ENCODE data around the gene ZNF536. TPM values are rescaled to one million over a fixed set of nuclear protein-coding genes. Genes with fewer than 3 reads are reported as not detected.

Gene ZNF536
- total RNA-seq, 4 donors from 2014 or later = 4.3 to 7.6 (median 5.5) TPM

GRCh38 chr19:30520735-30521479, 148.7 kb downstream of the ZNF536 start:
- no peaks in the 10 kb centered on the region for H3K4me1 ChIP-seq
- H3K27ac ChIP-seq = no peak overlapping the region
- H3K9me3 ChIP-seq = no peaks in the 10 kb centered on the region
- no peak overlapping the region for H3K4me3 ChIP-seq
- TF ChIP-seq POLR2AphosphoS5 (IDR thresholded peaks at IDR 0.05) (no peak), POLR2A (IDR thresholded peaks at IDR 0.05) (no peak), EP300 (IDR thresholded peaks at IDR 0.05) (no peak)
- no peaks in the 10 kb centered on the region for H3K36me3 ChIP-seq
- H3K27me3 ChIP-seq = peaks cover 11% of the 10 kb centered on the region
- no peak for ATAC-seq
- WGBS, 2 donors (ENCODE audit: low coverage in 1 of 2) = 80% methylated on average over 1 of the region's 9 CpGs; no CpG with 5 or more reads in 1 of the 2 donors

GRCh38 chr19:30521937-30522336, 149.8 kb downstream of the ZNF536 start:
- no peak overlapping the region for H3K27ac ChIP-seq
- peaks cover 11% of the 10 kb centered on the region for H3K27me3 ChIP-seq
- no peaks in the 10 kb centered on the region for H3K36me3 ChIP-seq
- ATAC-seq = no peak
- H3K9me3 ChIP-seq = no peaks in the 10 kb centered on the region
- H3K4me1 ChIP-seq = no peaks in the 10 kb centered on the region
- H3K4me3 ChIP-seq = no peak overlapping the region
- TF ChIP-seq, protein P1, sequence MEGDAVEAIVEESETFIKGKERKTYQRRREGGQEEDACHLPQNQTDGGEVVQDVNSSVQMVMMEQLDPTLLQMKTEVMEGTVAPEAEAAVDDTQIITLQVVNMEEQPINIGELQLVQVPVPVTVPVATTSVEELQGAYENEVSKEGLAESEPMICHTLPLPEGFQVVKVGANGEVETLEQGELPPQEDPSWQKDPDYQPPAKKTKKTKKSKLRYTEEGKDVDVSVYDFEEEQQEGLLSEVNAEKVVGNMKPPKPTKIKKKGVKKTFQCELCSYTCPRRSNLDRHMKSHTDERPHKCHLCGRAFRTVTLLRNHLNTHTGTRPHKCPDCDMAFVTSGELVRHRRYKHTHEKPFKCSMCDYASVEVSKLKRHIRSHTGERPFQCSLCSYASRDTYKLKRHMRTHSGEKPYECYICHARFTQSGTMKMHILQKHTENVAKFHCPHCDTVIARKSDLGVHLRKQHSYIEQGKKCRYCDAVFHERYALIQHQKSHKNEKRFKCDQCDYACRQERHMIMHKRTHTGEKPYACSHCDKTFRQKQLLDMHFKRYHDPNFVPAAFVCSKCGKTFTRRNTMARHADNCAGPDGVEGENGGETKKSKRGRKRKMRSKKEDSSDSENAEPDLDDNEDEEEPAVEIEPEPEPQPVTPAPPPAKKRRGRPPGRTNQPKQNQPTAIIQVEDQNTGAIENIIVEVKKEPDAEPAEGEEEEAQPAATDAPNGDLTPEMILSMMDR (IDR thresholded peaks at IDR 0.05) = no peak
- TF ChIP-seq POLR2AphosphoS5 (IDR thresholded peaks at IDR 0.05) = no peak
- no peak for TF ChIP-seq POLR2A (IDR thresholded peaks at IDR 0.05)
- no peak for TF ChIP-seq EP300 (IDR thresholded peaks at IDR 0.05)
- 70% methylated on average over 3 of the region's 3 CpGs; no CpG with 5 or more reads in 1 of the 2 donors for WGBS, 2 donors (ENCODE audit: low coverage in 1 of 2)

DNA sequence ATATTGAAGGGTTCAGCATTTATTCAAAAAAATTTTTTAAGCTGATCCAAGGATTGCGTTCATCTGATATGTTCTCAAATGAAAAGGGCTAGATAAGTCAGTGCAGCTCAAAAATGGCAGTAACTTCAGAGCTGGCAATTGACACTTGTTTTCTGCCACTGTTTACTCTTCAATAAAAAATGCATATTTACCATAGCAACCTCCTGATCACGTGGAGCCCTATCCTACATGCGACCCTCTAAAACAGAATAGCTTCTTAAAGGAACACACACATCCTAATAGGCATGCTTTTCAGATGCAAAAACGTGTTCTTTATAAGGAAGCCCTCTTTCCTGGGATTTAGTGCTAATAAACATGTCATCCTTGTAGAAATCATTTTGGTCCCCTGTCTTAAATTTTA, 150.2 kb downstream of the ZNF536 start:
- no peak for ATAC-seq
- WGBS, 2 donors (ENCODE audit: low coverage in 1 of 2) = 27 to 36% methylated on average over 4 of the region's 4 CpGs
- Histone ChIP-seq H3K27me3 (peaks cover 11% of the 10 kb centered on the region), H3K36me3 (no peaks in the 10 kb centered on the region), H3K27ac (no peak overlapping the region), H3K4me1 (no peaks in the 10 kb centered on the region), H3K9me3 (no peaks in the 10 kb centered on the region), H3K4me3 (no peak overlapping the region)
- TF ChIP-seq POLR2AphosphoS5 (IDR thresholded peaks at IDR 0.05) (no peak), EP300 (IDR thresholded peaks at IDR 0.05) (no peak), POLR2A (IDR thresholded peaks at IDR 0.05) (no peak)
- TF ChIP-seq, protein P1 (IDR thresholded peaks at IDR 0.05) = no peak

DNA sequence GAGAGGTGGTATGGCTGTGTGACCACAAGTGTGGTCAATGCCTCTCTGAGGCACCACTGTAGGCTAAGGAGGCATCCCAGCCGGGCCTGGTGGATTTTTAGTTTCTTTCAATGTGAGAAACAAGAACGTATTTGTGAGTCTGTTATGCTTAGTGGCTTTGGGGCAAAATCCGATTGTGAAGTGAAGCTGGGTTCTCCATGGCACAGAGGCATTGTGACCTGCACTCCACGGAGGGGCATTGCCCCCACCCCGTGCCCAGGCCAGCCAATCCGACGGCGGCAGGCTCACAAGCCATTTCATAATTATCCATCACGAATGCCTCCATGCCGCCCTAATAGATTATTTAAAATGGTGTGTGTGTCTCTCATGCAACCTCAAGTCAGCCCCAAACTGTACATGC, 151.6 kb downstream of the ZNF536 start:
- H3K36me3 ChIP-seq = no peaks in the 10 kb centered on the region
- H3K4me1 ChIP-seq = no peaks in the 10 kb centered on the region
- no peaks in the 10 kb centered on the region for H3K9me3 ChIP-seq
- peaks cover 11% of the 10 kb centered on the region for H3K27me3 ChIP-seq
- WGBS, 2 donors (ENCODE audit: low coverage in 1 of 2) = 67% methylated on average over 1 of the region's 10 CpGs; no CpG with 5 or more reads in 1 of the 2 donors
- TF ChIP-seq POLR2AphosphoS5 (IDR thresholded peaks at IDR 0.05) (no peak), POLR2A (IDR thresholded peaks at IDR 0.05) (no peak), EP300 (IDR thresholded peaks at IDR 0.05) (no peak)
- TF ChIP-seq, protein P1 (IDR thresholded peaks at IDR 0.05) = no peak
- H3K27ac ChIP-seq = no peak overlapping the region
- no peak for ATAC-seq
- H3K4me3 ChIP-seq = no peak overlapping the region

DNA sequence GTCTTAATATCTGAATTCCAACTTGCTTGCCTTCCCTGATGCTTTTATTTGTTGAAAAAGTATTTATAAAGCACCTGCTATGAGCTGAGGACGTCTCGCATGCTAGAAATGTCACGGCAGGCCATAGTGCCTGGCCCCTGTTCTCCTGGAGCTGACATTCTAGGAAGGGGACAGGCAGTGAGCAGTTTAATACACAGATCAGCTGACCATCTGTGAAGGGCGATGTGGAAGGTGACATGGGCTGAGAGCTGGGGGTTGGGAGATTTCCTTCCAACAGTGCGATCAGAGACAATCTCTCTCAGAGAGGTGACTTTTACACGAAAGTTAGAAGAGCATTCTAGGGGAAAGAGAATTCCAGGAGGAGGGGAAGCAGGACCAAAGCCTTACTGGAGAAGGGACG, 153.2 kb downstream of the ZNF536 start:
- H3K27ac ChIP-seq = no peak overlapping the region
- 66 to 84% methylated on average over 4 of the region's 7 CpGs for WGBS, 2 donors (ENCODE audit: low coverage in 1 of 2)
- no peaks in the 10 kb centered on the region for H3K36me3 ChIP-seq
- ATAC-seq = no peak
- no peaks in the 10 kb centered on the region for H3K9me3 ChIP-seq
- TF ChIP-seq EP300 (IDR thresholded peaks at IDR 0.05) (no peak), POLR2A (IDR thresholded peaks at IDR 0.05) (no peak), POLR2AphosphoS5 (IDR thresholded peaks at IDR 0.05) (no peak)
- TF ChIP-seq, protein P1 (IDR thresholded peaks at IDR 0.05) = no peak
- H3K27me3 ChIP-seq = peaks cover 11% of the 10 kb centered on the region
- no peak overlapping the region for H3K4me3 ChIP-seq
- H3K4me1 ChIP-seq = no peaks in the 10 kb centered on the region
